Parathyroid adenoma (tissue), 2 donors: ENCODE data around the gene ARHGEF7.

Source experiments
- H2AFZ ChIP-seq: fragments of 300-600 bp; sonication (generic); one replicate; pipeline ENCODE4 v1.7.0; 2017; ENCODE audit warnings: antibody characterized with exemption, mild to moderate bottlenecking
- H3K27ac ChIP-seq: fragments of 300-600 bp; sonication (generic); one replicate; pipeline ENCODE4 v1.7.0; 2017
- H3K27me3 ChIP-seq: fragments of 300-600 bp; sonication (generic); one replicate; pipeline ENCODE4 v1.7.0; 2017; ENCODE audit warnings: low read length; ENCODE audit not compliant: control insufficient read depth, insufficient read depth
- H3K36me3 ChIP-seq: fragments of 300-600 bp; sonication (generic); one replicate; pipeline ENCODE4 v1.7.0; 2017; ENCODE audit warnings: low read length; ENCODE audit not compliant: control insufficient read depth, insufficient read depth
- H3K4me1 ChIP-seq: fragments of 300-600 bp; sonication (generic); one replicate; pipeline ENCODE4 v1.7.0; 2017; ENCODE audit warnings: control low read depth
- H3K4me2 ChIP-seq: fragments of 300-600 bp; sonication (generic); one replicate; pipeline ENCODE4 v1.7.0; 2017; ENCODE audit warnings: low read length
- H3K4me3 ChIP-seq: fragments of 300-600 bp; sonication (generic); one replicate; pipeline ENCODE4 v1.7.0; 2017; ENCODE audit warnings: low read depth, low read length
- H3K79me2 ChIP-seq: fragments of 300-600 bp; sonication (generic); one replicate; pipeline ENCODE4 v1.7.0; 2017; ENCODE audit warnings: control low read depth
- H3K9ac ChIP-seq: fragments of 300-600 bp; sonication (generic); one replicate; pipeline ENCODE4 v1.7.0; 2017; ENCODE audit warnings: mild to moderate bottlenecking
- H3K9me3 ChIP-seq: fragments of 300-600 bp; sonication (generic); one replicate; pipeline ENCODE4 v1.7.0; 2017; ENCODE audit warnings: low read length; ENCODE audit not compliant: control insufficient read depth
- TF ChIP-seq, protein P1 (sequence below): fragments of 300-600 bp; sonication (generic); IDR thresholded peaks from one replicate; pipeline ENCODE4 v1.7.0; 2017; ENCODE audit warnings: antibody characterized with exemption, mild to moderate bottlenecking
- donor health status: primary hyperparathyroidism.

The ARHGEF7 gene

DNA sequence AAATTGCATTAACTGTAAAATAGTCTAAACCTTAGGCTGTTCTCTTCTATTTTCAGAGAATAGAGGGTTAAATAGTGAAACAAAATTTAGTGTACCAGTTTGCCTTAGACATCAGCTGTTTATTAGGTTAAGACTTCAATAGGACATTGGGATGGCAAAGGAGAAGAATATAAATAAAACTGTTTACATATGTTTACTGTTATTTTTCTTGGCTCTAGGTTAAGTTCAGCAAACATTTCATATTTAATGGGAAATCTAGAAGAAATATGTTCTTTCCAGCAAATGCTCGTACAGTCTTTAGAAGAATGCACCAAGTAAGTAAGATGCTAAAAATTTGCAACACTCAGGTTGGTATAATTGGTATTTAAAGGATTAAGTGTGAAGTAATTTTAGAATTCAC, 128.9 kb downstream of the ARHGEF7 start:
- Histone ChIP-seq H3K27ac (no peak overlapping the region), H3K9me3 (no peaks in the 10 kb centered on the region), H3K9ac (no peak overlapping the region), H3K36me3 (no peaks in the 10 kb centered on the region), H3K79me2 (no peaks in the 10 kb centered on the region), H3K4me1 (no peaks in the 10 kb centered on the region), H3K4me2 (no peak overlapping the region), H2AFZ (no peak overlapping the region), H3K27me3 (no peaks in the 10 kb centered on the region), H3K4me3 (no peak overlapping the region)
- TF ChIP-seq, protein P1, sequence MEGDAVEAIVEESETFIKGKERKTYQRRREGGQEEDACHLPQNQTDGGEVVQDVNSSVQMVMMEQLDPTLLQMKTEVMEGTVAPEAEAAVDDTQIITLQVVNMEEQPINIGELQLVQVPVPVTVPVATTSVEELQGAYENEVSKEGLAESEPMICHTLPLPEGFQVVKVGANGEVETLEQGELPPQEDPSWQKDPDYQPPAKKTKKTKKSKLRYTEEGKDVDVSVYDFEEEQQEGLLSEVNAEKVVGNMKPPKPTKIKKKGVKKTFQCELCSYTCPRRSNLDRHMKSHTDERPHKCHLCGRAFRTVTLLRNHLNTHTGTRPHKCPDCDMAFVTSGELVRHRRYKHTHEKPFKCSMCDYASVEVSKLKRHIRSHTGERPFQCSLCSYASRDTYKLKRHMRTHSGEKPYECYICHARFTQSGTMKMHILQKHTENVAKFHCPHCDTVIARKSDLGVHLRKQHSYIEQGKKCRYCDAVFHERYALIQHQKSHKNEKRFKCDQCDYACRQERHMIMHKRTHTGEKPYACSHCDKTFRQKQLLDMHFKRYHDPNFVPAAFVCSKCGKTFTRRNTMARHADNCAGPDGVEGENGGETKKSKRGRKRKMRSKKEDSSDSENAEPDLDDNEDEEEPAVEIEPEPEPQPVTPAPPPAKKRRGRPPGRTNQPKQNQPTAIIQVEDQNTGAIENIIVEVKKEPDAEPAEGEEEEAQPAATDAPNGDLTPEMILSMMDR = no peak

DNA sequence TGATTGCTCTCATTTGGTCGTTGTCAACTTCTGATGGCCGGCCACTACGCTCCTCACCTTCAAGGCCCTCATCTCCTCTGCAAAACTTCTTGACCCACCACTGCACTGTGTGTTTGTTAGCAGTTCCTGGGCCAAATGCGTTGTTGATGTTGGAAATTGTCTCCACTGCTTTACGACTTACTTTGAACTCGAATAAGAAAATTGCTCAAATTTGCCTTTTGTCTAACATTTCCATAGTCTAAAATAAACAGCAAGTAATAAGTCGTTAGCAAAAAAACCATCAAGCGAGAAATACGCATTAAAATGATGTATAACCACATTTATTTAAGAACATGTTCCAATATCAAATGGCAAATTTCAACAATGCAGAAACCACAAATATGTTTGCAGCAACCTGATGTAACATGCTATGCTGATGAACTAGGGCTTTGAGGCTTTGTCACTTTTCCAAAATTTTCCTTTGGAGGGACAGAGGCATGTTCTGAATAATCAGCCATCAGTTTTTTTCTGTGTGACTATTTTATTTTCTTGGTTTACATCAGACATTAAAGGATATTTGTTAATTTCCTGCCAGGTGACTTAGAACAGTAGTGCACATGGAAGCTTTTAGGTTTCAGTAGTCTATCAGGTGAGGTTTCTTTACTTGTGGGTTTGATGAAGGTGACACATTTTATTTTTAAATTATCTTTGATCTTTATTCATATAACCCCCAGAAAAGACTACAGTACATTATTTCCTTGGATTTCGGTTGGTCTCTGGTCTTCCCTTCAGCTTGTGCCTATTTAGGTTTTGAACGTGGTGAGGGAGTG, 130.7 kb downstream of the ARHGEF7 start:
- TF ChIP-seq, protein P1 = no peak
- Histone ChIP-seq H3K9ac (no peak overlapping the region), H3K4me2 (no peak overlapping the region), H3K4me3 (no peak overlapping the region), H3K4me1 (no peaks in the 10 kb centered on the region), H3K79me2 (no peaks in the 10 kb centered on the region), H3K27me3 (no peaks in the 10 kb centered on the region), H3K36me3 (no peaks in the 10 kb centered on the region), H3K27ac (no peak overlapping the region), H2AFZ (no peak overlapping the region), H3K9me3 (no peaks in the 10 kb centered on the region)

DNA sequence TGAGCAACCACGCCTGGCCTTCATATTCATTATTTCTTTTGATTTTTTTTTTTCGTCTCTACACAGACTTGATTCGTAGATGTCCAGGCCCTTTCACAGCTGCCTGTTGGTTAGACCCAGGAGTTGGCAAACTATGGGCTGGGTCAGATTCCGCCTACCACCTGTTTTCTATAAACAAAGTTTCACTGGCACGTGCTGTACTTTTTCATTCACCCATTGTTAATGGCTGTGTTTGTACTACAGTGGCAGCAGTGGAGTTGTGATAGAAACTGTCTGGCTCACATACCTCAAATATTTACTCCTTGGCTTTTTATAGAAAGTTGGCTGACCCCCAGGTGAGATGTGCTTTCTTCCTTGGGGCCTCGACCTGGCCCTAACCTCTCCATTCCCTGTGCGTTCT, 132.4 kb downstream of the ARHGEF7 start:
- Histone ChIP-seq H3K36me3 (no peaks in the 10 kb centered on the region), H3K4me1 (no peaks in the 10 kb centered on the region), H3K9ac (no peak overlapping the region), H3K79me2 (no peaks in the 10 kb centered on the region), H2AFZ (no peak overlapping the region), H3K27ac (no peak overlapping the region), H3K4me2 (no peak overlapping the region), H3K9me3 (no peaks in the 10 kb centered on the region), H3K4me3 (no peak overlapping the region), H3K27me3 (no peaks in the 10 kb centered on the region)
- TF ChIP-seq, protein P1 = no peak

DNA sequence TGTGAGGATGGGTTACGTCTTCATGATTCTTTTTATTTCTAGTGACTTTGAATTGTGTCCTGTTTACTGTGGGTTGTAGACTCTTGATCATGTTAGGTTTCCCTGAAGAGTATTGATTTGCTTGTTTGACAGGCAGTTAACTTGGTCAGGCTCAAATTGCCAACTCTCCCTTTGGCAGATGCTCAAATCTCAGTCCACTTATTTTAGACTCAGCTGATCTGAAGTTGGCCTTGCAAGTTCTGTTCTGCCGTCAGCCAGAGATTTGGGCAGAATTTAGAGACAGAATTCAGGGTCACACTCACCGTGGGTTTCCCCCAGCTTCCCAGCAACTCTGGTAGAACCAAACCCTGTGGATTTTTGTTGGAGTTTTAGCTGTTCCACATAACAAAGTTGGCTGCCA, 133.7 kb downstream of the ARHGEF7 start:
- H3K36me3 ChIP-seq = no peaks in the 10 kb centered on the region
- H3K79me2 ChIP-seq = no peaks in the 10 kb centered on the region
- TF ChIP-seq, protein P1 = no peak
- no peak overlapping the region for H3K4me2 ChIP-seq
- no peak overlapping the region for H2AFZ ChIP-seq
- H3K9me3 ChIP-seq = no peaks in the 10 kb centered on the region
- no peaks in the 10 kb centered on the region for H3K27me3 ChIP-seq
- H3K4me3 ChIP-seq = no peak overlapping the region
- H3K27ac ChIP-seq = no peak overlapping the region
- no peak overlapping the region for H3K9ac ChIP-seq
- H3K4me1 ChIP-seq = no peaks in the 10 kb centered on the region
